Measurements from ENCODE around the gene RALGAPA2. TPM values are rescaled to one million over a fixed set of nuclear protein-coding genes. Genes with fewer than 3 reads are reported as not detected.

RALGAPA2 gene
- polyA plus RNA-seq, 1 experiment = 2.2 TPM

DNA sequence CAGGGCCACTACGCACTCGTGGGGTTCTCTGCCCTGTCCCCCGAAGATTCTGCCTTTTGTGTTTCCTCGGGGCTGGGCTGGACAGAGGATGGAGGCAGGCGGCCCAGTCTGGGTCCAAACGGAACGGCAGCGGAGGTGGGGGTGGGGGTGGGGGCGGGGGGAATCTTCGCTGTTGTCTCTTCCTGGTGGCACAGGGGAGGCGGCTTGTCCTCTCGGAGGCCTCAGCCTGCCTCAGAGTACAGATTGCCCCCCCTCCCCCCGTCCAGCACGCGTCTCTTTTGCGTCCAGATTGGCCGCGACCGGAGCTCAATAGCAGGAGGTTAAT is 345.9 kb downstream of the RALGAPA2 start:
- TF ChIP-seq, protein P1, sequence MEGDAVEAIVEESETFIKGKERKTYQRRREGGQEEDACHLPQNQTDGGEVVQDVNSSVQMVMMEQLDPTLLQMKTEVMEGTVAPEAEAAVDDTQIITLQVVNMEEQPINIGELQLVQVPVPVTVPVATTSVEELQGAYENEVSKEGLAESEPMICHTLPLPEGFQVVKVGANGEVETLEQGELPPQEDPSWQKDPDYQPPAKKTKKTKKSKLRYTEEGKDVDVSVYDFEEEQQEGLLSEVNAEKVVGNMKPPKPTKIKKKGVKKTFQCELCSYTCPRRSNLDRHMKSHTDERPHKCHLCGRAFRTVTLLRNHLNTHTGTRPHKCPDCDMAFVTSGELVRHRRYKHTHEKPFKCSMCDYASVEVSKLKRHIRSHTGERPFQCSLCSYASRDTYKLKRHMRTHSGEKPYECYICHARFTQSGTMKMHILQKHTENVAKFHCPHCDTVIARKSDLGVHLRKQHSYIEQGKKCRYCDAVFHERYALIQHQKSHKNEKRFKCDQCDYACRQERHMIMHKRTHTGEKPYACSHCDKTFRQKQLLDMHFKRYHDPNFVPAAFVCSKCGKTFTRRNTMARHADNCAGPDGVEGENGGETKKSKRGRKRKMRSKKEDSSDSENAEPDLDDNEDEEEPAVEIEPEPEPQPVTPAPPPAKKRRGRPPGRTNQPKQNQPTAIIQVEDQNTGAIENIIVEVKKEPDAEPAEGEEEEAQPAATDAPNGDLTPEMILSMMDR (IDR thresholded peaks at IDR 0.05; ENCODE audit: low read depth, low read length) = no peak
- Histone ChIP-seq H3K27me3 (ENCODE audit: control insufficient read depth, insufficient read depth, low read length) (peaks cover 81% of the 10 kb centered on the region), H3K4me3 (ENCODE audit: low read depth, low read length) (no peak overlapping the region), H3K27ac (ENCODE audit: low read depth, low read length) (no peak overlapping the region), H3K9me3 (ENCODE audit: control insufficient read depth, insufficient read depth, low read length) (peaks cover 13% of the 10 kb centered on the region; the same call in 1 of the 2 replicates)
- no peak for DNase-seq (ENCODE audit: low read depth, low spot score)
- ChIA-PET CTCF (interaction anchor here (1.4 kb wide), 1 partner anchor 228 kb away, joined by 3 read pairs; no protein-coding TSS in a partner anchor), POLR2A (no interaction called here)

DNA sequence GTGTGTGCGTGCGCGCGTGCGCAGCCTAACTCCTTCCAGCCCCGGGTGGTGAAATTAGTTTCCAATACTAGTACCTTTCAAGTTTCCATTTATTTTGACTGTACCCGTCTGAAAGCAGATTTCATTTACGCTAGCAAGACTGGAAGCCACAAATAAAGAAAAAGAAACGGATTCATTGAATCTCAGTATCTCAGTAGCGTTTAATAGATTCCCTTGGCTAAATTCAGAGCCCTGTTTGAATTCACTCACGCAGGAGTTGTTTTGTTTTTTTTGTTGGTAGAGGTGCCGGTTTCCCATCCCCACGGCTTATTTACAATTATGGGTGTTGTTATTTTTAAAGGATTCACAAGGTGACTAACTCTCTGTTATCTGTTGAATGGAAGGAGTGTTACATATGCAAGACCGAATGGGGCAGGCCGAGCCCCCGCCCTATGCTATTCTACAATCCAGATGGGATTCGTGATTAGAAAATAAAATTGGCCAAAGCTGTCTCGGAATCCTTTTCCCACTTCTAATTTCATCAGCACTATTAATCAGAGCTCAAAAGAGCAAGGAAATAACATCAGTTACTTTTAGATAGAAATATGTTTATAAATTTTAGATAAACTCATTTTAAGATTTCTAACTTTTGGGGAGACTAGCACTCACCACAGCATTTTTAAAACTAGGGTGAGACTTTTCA is 346.8 kb downstream of the RALGAPA2 start:
- Histone ChIP-seq H3K9me3 (ENCODE audit: control insufficient read depth, insufficient read depth, low read length) (peaks cover 13% of the 10 kb centered on the region; the same call in 1 of the 2 replicates), H3K27ac (ENCODE audit: low read depth, low read length) (no peak overlapping the region), H3K27me3 (ENCODE audit: control insufficient read depth, insufficient read depth, low read length) (peaks cover 80% of the 10 kb centered on the region), H3K4me3 (ENCODE audit: low read depth, low read length) (no peak overlapping the region)
- no peak for DNase-seq (ENCODE audit: low read depth, low spot score)
- ChIA-PET POLR2A (no interaction called here), CTCF (interaction anchor here (1.4 kb wide), 1 partner anchor 229 kb away, joined by 3 read pairs; no protein-coding TSS in a partner anchor)
- TF ChIP-seq, protein P1 (IDR thresholded peaks at IDR 0.05; ENCODE audit: low read depth, low read length) = no peak

GRCh38 chr20:20364593-20365479 is 347.6 kb downstream of the RALGAPA2 start:
- no peak for DNase-seq (ENCODE audit: low read depth, low spot score)
- POLR2A ChIA-PET = no interaction called here

GRCh38 chr20:20363799-20364592 is 348.4 kb downstream of the RALGAPA2 start:
- Histone ChIP-seq H3K27me3 (ENCODE audit: control insufficient read depth, insufficient read depth, low read length) (peaks cover 67% of the 10 kb centered on the region), H3K4me3 (ENCODE audit: low read depth, low read length) (no peak overlapping the region), H3K27ac (ENCODE audit: low read depth, low read length) (no peak overlapping the region), H3K9me3 (ENCODE audit: control insufficient read depth, insufficient read depth, low read length) (peaks cover 13% of the 10 kb centered on the region; the same call in 1 of the 2 replicates)
- POLR2A ChIA-PET = no interaction called here
- no peak for DNase-seq (ENCODE audit: low read depth, low spot score)
- CTCF ChIA-PET = no interaction called here
- TF ChIP-seq, protein P1 (IDR thresholded peaks at IDR 0.05; ENCODE audit: low read depth, low read length) = no peak

More at GRCh38 chr20:20364593-20365479, 347.6 kb downstream of the RALGAPA2 start:
- H3K27me3 ChIP-seq (ENCODE audit: control insufficient read depth, insufficient read depth, low read length) = peaks cover 74% of the 10 kb centered on the region
- TF ChIP-seq, protein P1 (IDR thresholded peaks at IDR 0.05; ENCODE audit: low read depth, low read length) = no peak
- CTCF ChIA-PET = no interaction called here
- H3K9me3 ChIP-seq (ENCODE audit: control insufficient read depth, insufficient read depth, low read length) = peaks cover 13% of the 10 kb centered on the region; the same call in 1 of the 2 replicates
- H3K4me3 ChIP-seq (ENCODE audit: low read depth, low read length) = no peak overlapping the region
- H3K27ac ChIP-seq (ENCODE audit: low read depth, low read length) = no peak overlapping the region
